Osteocyte (in vitro differentiated cells): ENCODE measurements around the gene SNAPC3. TPM values are rescaled to one million over a fixed set of nuclear protein-coding genes. Genes with fewer than 3 reads are reported as not detected.
A peak's percentile ranks its signal among the peaks of the same experiment; 100 is the strongest.

Experiments used
- DNase-seq: peaks from one replicate; pipeline ENCODE4 v3.0.0; 2021; ENCODE audit warnings: mixed read lengths; ENCODE audit not compliant: unreplicated experiment; ENCODE audit errors: extremely low spot score
- H3K27ac Mint-ChIP-seq: one replicate; pipeline ENCODE4 v1.8.0; 2021; ENCODE audit warnings: mild to moderate bottlenecking, mixed read lengths; ENCODE audit not compliant: unreplicated experiment
- H3K27me3 Mint-ChIP-seq: one replicate; pipeline ENCODE4 v1.8.0; 2021; ENCODE audit warnings: mixed read lengths; ENCODE audit not compliant: unreplicated experiment
- H3K36me3 Mint-ChIP-seq: one replicate; pipeline ENCODE4 v1.8.0; 2021; ENCODE audit warnings: mixed read lengths; ENCODE audit not compliant: unreplicated experiment
- H3K4me1 Mint-ChIP-seq: one replicate; pipeline ENCODE4 v1.8.0; 2021; ENCODE audit warnings: mixed read lengths; ENCODE audit not compliant: unreplicated experiment
- H3K4me3 Mint-ChIP-seq: one replicate; pipeline ENCODE4 v1.8.0; 2021; ENCODE audit warnings: mild to moderate bottlenecking, moderate library complexity, mixed read lengths; ENCODE audit not compliant: unreplicated experiment
- H3K9me3 Mint-ChIP-seq: one replicate; pipeline ENCODE4 v1.8.0; 2021; ENCODE audit warnings: mixed read lengths; ENCODE audit not compliant: unreplicated experiment
- total RNA-seq: library from RNA; stranded (reverse); gene quantifications from 2 replicates; pipeline ENCODE4 v1.2.1, GENCODE V29; 2021
- TF ChIP-seq, protein P1 (sequence below): fragments of 200-600 bp; sonication (generic); IDR thresholded peaks from 2 replicates; pipeline ENCODE4 v1.5.0; 2021; ENCODE audit warnings: antibody characterized with exemption, mild to moderate bottlenecking, moderate library complexity

Gene SNAPC3
- total RNA-seq, 1 donor from 2014 or later: 36.1 TPM

DNA sequence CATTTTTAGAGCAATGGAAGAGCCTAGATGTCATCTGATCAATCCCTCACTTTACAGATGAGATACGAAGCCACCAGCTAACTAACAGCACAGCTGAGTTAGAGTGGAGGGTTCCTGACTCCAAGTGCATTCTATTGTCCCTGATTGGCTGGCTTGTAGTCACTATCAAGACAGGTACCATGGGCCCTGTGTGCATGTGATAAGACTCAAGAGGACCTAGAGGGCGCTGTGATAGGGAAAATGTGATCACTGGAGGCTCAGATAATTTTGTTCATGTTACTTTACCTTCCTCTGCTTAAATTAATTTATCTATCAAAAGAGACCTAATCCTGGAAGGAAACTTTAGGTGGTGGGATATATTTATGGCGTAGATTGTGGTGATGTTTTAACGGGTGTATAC is 19.5 kb upstream of the SNAPC3 start:
- Mint-ChIP-seq H3K27ac (peak overlapping the region; percentile 97), H3K4me1 (peaks cover 46% of the 10 kb centered on the region), H3K27me3 (no peaks in the 10 kb centered on the region), H3K36me3 (peaks cover 2% of the 10 kb centered on the region), H3K9me3 (no peaks in the 10 kb centered on the region), H3K4me3 (no peak overlapping the region)
- TF ChIP-seq, protein P1, sequence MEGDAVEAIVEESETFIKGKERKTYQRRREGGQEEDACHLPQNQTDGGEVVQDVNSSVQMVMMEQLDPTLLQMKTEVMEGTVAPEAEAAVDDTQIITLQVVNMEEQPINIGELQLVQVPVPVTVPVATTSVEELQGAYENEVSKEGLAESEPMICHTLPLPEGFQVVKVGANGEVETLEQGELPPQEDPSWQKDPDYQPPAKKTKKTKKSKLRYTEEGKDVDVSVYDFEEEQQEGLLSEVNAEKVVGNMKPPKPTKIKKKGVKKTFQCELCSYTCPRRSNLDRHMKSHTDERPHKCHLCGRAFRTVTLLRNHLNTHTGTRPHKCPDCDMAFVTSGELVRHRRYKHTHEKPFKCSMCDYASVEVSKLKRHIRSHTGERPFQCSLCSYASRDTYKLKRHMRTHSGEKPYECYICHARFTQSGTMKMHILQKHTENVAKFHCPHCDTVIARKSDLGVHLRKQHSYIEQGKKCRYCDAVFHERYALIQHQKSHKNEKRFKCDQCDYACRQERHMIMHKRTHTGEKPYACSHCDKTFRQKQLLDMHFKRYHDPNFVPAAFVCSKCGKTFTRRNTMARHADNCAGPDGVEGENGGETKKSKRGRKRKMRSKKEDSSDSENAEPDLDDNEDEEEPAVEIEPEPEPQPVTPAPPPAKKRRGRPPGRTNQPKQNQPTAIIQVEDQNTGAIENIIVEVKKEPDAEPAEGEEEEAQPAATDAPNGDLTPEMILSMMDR: peak; percentile 26
- no peak for DNase-seq

DNA sequence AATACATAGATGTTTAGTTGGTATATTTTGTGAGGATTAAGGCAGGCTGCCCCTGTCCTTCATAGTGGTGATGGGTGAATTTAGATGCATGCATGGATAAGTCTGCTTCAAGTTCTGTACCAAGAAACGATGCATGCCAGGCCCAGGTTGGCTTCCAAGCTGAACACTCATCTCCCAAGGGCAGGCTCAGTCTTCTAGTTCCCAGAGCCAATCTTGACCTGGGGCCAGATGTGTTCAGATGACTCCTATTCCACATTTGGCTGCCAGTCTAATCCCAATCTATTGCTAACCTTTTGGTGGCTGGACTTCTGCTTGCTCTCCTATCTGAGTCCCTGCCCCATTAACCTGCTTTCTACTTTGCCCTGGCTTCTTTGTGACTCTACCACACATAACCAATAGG is 18.5 kb upstream of the SNAPC3 start:
- TF ChIP-seq, protein P1: no peak
- H3K36me3 Mint-ChIP-seq: peaks cover 1% of the 10 kb centered on the region
- no peak overlapping the region for H3K27ac Mint-ChIP-seq
- DNase-seq: no peak
- H3K9me3 Mint-ChIP-seq: no peaks in the 10 kb centered on the region
- no peak overlapping the region for H3K4me3 Mint-ChIP-seq
- peaks cover 52% of the 10 kb centered on the region for H3K4me1 Mint-ChIP-seq
- H3K27me3 Mint-ChIP-seq: no peaks in the 10 kb centered on the region

DNA sequence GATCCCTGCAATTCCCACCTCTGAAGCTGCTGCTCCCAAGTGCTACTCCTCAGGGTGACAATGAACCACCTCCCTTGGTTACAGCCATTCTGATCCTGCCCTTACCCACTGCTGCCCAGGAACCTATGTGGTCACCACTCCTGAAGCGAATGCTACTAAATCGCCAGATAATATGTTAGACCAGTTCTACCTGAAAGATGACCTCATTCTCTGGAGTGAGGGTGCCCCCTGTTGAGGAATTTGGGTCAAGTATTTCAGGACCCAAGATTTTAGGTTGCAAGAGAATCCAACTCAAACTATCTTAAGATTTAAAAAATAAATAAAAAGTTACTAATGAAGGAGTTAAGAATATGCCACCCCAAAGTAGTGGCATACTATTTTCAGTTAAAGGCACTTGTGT is 5.8 kb upstream of the SNAPC3 start:
- DNase-seq: no peak
- Mint-ChIP-seq H3K36me3 (no peaks in the 10 kb centered on the region), H3K9me3 (no peaks in the 10 kb centered on the region), H3K27ac (no peak overlapping the region), H3K27me3 (no peaks in the 10 kb centered on the region), H3K4me3 (no peak overlapping the region), H3K4me1 (peaks cover 3% of the 10 kb centered on the region)
- TF ChIP-seq, protein P1: peak; percentile 68

DNA sequence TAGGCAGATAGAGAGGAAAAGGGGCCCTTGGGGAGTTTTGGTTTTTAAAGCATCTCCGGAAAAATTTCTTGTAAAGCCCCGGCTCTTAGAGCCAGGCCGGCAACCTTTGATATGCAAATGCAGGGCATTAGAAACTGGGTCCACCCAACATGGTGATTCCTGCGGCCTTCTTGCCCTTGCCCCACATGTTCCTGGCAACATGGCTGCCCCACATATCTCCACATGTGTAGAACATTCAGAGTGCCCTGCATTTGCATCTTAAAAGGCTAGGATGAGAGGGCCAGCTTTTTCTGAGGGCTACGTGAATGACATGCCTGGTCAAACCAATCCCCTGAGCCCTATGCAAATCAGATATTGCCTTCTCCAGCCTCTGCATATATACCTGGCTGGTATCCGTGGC is 5.0 kb upstream of the SNAPC3 start:
- Mint-ChIP-seq H3K4me3 (no peak overlapping the region), H3K27ac (no peak overlapping the region), H3K27me3 (no peaks in the 10 kb centered on the region), H3K9me3 (no peaks in the 10 kb centered on the region), H3K4me1 (peaks cover 9% of the 10 kb centered on the region), H3K36me3 (no peaks in the 10 kb centered on the region)
- TF ChIP-seq, protein P1: no peak
- no peak for DNase-seq

DNA sequence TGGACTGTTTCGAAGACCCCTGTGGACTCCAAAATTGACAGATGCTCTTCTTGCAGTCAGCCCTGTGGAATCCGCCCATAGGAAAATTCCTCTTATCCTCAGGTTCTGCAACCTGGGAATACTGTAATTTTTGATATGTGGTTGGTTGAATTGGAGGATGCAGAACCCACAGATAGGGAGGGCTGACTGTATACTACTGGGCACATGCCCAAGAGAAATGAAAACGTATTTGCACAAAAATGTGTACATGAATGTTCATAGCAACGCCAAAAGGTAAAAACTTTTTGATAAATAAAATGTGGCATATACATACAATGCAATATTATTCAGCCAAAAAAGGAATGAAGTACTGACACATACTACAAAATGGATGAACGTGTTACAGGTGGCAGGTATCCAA is 1.9 kb upstream of the SNAPC3 start:
- no peak for DNase-seq
- peaks cover 29% of the 10 kb centered on the region for H3K4me1 Mint-ChIP-seq
- peaks cover 11% of the 10 kb centered on the region for H3K36me3 Mint-ChIP-seq
- TF ChIP-seq, protein P1: no peak
- H3K27ac Mint-ChIP-seq: no peak overlapping the region
- H3K4me3 Mint-ChIP-seq: no peak overlapping the region
- no peaks in the 10 kb centered on the region for H3K27me3 Mint-ChIP-seq
- no peaks in the 10 kb centered on the region for H3K9me3 Mint-ChIP-seq
